GM18870 (cell line): ENCODE measurements around the gene PRR12.
A peak's percentile ranks its signal among the peaks of the same experiment; 100 is the strongest.

Experiments used
- ATAC-seq: cut with Tn5 transposase; IDR thresholded peaks from one replicate; pipeline ENCODE4 v1.9.1; 2021; ENCODE audit warnings: moderate library complexity; ENCODE audit not compliant: unreplicated experiment

The PRR12 gene

GRCh38 chr19:49564616-49565045 lies 26.4 kb upstream of the PRR12 start:
- ATAC-seq = no peak

GRCh38 chr19:49565261-49565660 lies 25.7 kb upstream of the PRR12 start:
- ATAC-seq = no peak

- no peak for ATAC-seq
Observed at GRCh38 chr19:49566302-49566701, 24.7 kb upstream of the PRR12 start.

- ATAC-seq = no peak
Observed at GRCh38 chr19:49567861-49568441, 23.0 kb upstream of the PRR12 start.

DNA sequence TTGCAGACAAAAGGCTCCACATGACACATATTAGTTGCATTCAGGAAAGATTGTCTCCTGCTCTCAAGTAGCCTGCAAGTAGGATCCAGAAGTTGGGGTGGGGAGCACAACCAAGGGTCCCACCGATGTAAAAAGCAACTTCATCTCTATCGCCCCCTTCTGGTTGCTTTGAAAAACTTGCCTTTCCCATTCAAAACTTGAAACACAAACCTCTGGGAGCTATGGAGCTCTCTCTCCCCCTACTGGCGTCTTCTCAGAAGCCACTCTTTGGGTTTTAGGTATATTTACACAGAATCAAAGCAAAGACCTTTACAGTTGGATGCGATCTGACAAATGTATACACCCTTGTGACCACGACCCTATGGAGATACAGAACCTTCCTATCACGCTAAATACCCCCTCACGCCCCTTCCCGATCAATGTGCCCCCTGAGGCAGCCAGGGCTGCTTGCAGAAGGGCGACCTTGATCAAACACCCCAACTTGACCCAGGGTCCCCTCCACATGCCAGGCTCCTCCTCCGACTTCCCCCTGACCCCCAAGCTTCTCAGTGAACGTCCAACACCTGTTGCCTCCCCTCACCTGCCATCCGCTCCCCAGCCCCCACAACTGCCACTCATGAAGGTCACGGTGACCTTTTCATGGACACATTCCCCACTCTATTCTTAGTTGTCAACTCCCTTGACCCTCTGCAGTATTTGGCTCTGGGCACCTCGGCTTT lies 20.7 kb upstream of the PRR12 start:
- no peak for ATAC-seq

DNA sequence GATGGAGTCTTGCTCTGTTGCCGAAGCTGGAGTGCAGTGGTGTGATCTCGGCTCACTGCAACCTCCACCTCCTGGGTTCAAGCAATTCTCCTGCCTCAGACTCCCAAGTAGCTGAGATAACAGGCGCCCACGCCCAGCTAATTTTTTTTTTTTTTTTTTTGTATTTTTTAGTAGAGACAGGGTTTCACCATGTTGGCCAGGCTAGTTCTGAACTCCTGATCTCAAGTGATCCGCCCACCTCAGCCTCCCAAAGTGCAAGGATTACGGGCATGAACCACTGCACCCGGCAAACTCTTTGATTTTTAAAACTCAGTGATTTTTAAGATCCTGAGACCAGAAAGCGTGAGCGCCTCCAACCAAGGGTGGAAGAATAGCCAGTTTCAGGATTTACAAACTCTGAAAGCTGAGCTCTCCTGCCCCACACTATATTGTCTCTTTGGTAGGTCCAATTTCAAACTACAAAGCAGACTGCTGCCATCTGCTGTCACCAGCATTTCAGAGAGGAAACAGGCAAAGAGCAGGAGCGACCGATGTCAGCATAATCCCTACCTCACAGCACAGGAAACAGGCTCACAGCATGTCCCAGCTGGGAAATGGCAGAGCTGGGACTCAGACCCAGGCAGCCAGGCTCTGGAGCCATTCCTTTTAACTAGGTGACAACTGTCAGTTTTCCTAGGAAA lies 19.8 kb upstream of the PRR12 start:
- no peak for ATAC-seq

DNA sequence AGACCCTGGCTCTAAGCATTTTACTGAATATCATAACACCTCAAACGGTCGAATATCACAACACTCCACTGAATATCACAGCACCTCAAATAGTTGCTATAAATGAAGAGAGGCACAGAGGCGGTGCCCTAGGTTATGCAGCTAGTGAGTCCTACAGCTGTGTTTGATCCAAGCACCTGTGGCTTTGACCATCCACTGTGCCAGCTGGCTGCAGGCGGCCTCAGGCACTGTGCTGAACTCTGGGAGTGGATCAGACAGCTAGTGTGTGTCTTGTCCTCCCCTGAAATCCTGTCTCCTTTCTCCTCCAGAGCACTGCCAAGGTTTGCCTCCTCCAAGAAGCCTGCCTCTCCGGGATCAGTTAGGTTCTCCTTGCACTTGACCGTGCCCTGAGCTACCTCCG lies 18.0 kb upstream of the PRR12 start:
- no peak for ATAC-seq

GRCh38 chr19:49573425-49573824 lies 17.6 kb upstream of the PRR12 start:
- no peak for ATAC-seq

DNA sequence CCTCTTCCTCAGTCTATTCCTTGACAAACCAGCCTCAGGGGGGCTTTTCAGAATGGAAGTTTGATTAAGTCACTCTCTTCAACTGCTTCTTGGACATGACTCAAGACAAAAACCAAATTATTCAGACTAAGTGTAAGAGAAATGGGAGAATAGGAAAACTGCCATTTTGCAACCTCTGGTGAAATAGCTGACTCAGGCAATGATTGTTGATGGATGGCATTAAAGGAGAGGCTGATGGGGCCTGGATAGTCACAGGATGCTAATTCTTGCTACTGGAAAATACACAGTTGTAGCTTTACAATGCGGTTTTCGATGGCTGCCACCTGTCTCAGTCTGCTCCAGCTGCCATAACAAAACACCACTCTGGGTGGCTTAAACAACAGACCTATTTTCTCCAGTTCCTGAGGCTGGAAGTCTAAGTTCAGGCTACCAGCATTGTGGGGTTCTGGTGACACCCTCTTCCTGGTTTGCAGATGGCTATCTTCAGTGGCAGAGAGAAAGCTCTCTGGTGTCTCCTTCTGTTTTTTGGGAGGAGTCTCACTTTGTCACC lies 16.7 kb upstream of the PRR12 start:
- no peak for ATAC-seq

DNA sequence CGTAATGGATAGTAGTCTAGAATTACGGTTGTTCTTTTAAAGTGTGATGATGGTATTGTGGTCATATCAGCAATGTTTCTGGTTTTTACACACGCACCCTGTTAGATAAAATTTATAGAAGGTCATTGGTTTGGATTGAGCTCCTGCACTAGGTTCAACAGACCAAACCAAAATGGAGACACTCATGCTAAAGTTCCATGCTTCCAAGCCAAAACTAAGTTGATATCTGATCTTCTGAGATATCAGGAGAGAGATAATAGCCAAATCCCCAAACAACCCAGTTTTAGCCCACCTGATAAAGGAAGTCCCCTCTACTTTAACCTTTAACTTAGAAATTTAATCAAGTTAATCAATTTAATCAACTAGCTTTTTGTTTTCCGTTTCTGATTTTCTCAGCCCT lies 11.8 kb upstream of the PRR12 start:
- ATAC-seq = no peak

GRCh38 chr19:49579947-49580263 lies 11.1 kb upstream of the PRR12 start:
- ATAC-seq = peak; percentile 15

DNA sequence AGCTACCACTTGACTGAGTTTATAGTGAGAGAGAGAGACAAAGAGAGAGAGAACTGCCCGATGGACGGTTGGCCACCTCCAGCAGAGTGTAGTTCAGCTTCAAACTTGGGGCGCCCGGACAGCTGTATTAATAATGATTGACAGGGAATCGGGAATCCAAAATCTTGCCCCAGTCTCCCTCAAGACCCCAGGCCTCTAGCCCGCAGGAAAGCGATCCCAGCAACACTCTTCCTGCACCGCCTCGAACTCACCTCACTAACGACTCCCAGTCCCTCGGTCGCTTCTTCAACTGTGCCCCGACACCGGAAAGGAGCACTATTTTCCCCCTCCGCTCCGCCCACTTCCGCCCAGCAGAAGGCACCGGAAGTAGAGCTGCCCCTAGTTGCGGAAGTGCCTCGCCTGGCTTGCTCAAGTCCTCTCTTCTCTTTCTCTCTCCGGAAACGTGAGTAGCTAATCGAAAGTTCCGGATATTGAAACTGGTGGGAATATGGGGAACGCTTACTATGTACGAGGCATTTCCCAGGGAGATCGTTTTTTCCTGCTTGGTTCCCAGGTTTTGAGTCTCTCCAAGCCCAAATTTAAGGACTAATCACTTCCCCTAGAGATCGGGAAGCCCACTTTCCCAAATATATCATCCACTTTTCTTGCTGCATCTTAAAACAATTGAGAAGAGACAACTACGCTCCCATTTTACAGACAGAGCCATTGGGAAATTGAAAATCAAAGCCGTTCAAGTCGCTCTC lies 10.5 kb upstream of the PRR12 start, which contains the start of gene NOSIP:
NOSIP (minus strand) TSS at position 293 of the 743 bp plus-strand sequence. CDS start 19,865 bp downstream, outside the sequence.
- peak; percentile 74 for ATAC-seq

DNA sequence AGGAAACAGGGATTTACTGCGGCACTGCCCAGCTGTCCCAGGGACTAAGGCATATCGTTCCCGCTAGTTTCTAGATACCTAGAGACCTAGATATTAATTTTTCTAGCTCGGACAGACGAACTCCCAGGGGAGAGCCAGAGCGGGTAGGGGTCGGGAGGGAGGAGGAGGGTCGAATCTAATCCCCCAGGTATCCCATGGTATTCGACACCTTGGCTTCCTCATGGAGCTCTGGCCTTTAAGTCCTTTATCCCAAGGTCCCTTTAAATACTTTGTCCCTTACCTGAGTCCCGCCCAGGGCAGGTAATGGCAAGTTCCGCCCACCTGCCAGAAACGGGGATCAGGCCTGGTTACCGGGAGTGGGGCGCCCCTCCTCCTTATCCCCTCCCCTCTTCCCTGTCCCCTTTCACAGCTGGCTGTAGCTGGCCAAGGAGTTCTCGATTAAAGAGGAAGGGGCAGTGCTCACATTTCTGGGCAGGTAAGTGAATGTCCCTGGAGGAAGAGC lies 9.9 kb upstream of the PRR12 start, which contains the start of gene PRRG2:
PRRG2 (plus strand) TSS at position 310 of the 502 bp plus-strand sequence. CDS start 1,904 bp downstream, outside the sequence.
- ATAC-seq = no peak

DNA sequence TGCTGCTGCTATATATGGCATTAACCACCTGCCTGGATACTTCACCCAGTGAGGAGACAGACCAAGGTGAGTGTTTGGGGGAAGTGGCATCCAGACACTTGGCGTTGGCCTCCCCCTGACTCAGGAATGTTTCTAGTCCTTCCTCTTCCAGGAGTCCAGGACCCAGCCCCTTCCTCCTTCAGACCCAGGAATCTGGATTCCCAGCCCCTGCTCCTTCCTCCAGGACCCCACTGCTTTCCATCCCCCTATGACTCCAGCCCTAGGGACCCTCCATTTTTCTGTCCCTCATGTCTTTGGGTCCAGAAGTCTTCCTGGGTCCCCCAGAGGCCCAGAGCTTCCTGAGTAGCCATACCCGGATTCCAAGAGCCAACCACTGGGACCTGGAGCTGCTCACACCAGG lies 7.7 kb upstream of the PRR12 start:
- no peak for ATAC-seq

- no peak for ATAC-seq
Observed at GRCh38 chr19:49585023-49585422, 6.0 kb upstream of the PRR12 start.

GRCh38 chr19:49587227-49587626 lies 3.8 kb upstream of the PRR12 start:
- no peak for ATAC-seq

DNA sequence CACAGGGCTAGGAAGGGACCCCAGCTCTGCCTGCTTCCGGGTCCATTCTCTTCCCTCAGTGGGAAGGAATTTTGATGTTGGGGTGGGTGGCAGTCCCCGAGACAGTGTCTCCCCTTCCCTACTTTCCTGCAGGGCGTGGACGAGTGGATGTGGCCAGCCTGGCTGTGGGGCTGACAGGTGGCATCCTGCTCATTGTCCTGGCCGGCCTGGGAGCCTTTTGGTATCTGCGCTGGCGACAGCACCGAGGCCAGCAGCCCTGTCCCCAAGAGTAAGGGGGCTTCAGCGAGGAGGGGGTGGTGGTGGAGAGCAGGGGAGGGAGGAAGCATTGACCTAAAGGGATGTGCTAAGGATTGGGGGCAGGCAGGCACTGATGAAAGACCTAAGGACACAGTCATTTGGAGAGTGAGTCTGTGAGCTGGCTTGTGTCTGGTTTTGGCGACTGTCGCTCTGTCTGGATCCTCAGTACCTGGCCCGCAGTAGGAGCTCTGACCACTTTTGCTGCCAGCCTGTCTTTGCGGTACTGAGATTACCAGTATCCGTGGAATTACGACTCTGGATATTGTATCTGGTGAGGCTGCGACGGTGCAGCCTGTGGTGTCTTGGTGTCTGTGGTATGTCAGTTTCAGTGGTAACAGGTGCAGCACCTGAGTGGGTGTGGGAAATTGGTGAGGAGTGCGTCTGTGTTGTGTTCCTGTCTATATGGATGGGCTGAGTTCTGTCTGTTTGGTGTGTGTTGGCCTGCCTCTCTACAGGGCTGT lies 2.4 kb upstream of the PRR12 start:
- ATAC-seq = no peak

GRCh38 chr19:49589502-49589905 lies 1.5 kb upstream of the PRR12 start:
- no peak for ATAC-seq

- ATAC-seq = peak; percentile 48
Observed at GRCh38 chr19:49590071-49590970, 661 bp upstream of the PRR12 start.
